K562 (cell line): Measurements from ENCODE around the gene MID1IP1. TPM values are rescaled to one million over a fixed set of nuclear protein-coding genes. Genes with fewer than 3 reads are reported as not detected.

Source experiments
- CREBBP ChIP-seq: IDR thresholded peaks from one replicate; pipeline ENCODE4 v1.6.1; 2012; ENCODE audit warnings: low read depth, mild to moderate bottlenecking, control low read depth, inconsistent platforms, low read length
- KAT7 ChIP-seq: sonication (generic); formaldehyde crosslinking; IDR thresholded peaks from 2 replicates; pipeline ENCODE4 v1.8.0; 2022; ENCODE audit warnings: missing genetic modification reagents, mild to moderate bottlenecking, borderline replicate concordance
- PHF21A ChIP-seq: fragments of 450-650 bp; IDR thresholded peaks from 2 replicates; pipeline ENCODE4 v1.6.1; 2017; ENCODE audit warnings: low read depth, borderline replicate concordance
- RBM17 ChIP-seq: fragments of 200-400 bp; formaldehyde crosslinking; IDR thresholded peaks from 2 replicates; pipeline ENCODE4 v1.6.1; 2017; ENCODE audit warnings: low read depth, mild to moderate bottlenecking, low read length, borderline replicate concordance
- SMARCA4 ChIP-seq: fragments of 450-650 bp; IDR thresholded peaks from 2 replicates; pipeline ENCODE4 v1.6.1; 2016
- ZNF175 ChIP-seq: fragments of 200-800 bp; sonication (Bioruptor generic); IDR thresholded peaks from 2 replicates; pipeline ENCODE4 v1.6.1; 2016; ENCODE audit warnings: low read depth, mild to moderate bottlenecking, missing genetic modification characterization, missing compliant biosample characterization
- polyA plus RNA-seq, 8 experiments: library from polyadenylated mRNA; depleted of rRNA in 4 of 8; stranded (reverse) in 5 of 8; unstranded in 3 of 8; fragments of >200 nt; fragmentation: Nextera tagmentation in 2 of 8; fragmentation: Illumina TruSeq in 1 of 8; extraction: Ambion mirVana in 2 of 8; extraction: Trizol in 1 of 8; gene quantifications; 2 replicates each; pipeline versions ENCODE4 v1.2.1 to v1.2.3, GENCODE V29; 2011 to 2014; ENCODE audit warnings: inconsistent platforms in 1 of 8, missing spikeins in 1 of 8
- total RNA-seq, 7 experiments: library from RNA; depleted of rRNA in 6 of 7; stranded (reverse); fragments of >200 nt in 6 of 7; fragmentation: Illumina TruSeq in 2 of 7; extraction: Trizol in 2 of 7; gene quantifications; 2 replicates each; pipeline versions ENCODE4 v1.2.1 to v1.2.3, GENCODE V29; 2011 to 2021; ENCODE audit warnings: low replicate concordance in 1 of 7
- TF ChIP-seq, protein P1 (sequence below): sonication (generic); formaldehyde crosslinking; IDR thresholded peaks from 2 replicates; pipeline ENCODE4 v1.8.0; 2022; ENCODE audit warnings: mild to moderate bottlenecking, missing genetic modification reagents
- TF ChIP-seq, protein P2 (sequence below): fragments of 450-650 bp; IDR thresholded peaks from 2 replicates; pipeline ENCODE4 v1.7.0; 2016; ENCODE audit warnings: borderline replicate concordance
- TF ChIP-seq, protein P3 (sequence below): sonication (generic); formaldehyde crosslinking; IDR thresholded peaks from 2 replicates; pipeline ENCODE4 v1.8.0; 2022; ENCODE audit warnings: mild to moderate bottlenecking, low read depth, missing genetic modification reagents
- TF ChIP-seq, protein P4 (sequence below): fragments of 450-650 bp; IDR thresholded peaks from 2 replicates; pipeline ENCODE4 v1.6.1; 2016; ENCODE audit warnings: low read depth, mild to moderate bottlenecking, moderate library complexity
- TF ChIP-seq, protein P5 (sequence below): fragments of 450-650 bp; IDR thresholded peaks from 2 replicates; pipeline ENCODE4 v1.6.1; 2016; ENCODE audit warnings: mild to moderate bottlenecking
- TF ChIP-seq, protein P6 (sequence below): sonication (generic); formaldehyde crosslinking; IDR thresholded peaks from 2 replicates; pipeline ENCODE4 v1.8.0; 2022; ENCODE audit warnings: mild to moderate bottlenecking, missing genetic modification reagents
- TF ChIP-seq, protein P7 (sequence below): IDR thresholded peaks from 2 replicates; pipeline ENCODE4 v1.6.1; 2014; ENCODE audit warnings: antibody characterized with exemption

MID1IP1 gene
- total and polyA plus RNA-seq, 9 of the 15 experiments (the other 6 are each of a cell fraction or from before 2014, with no cell fraction given) = 0.51 to 102 (median 27.5) TPM

DNA sequence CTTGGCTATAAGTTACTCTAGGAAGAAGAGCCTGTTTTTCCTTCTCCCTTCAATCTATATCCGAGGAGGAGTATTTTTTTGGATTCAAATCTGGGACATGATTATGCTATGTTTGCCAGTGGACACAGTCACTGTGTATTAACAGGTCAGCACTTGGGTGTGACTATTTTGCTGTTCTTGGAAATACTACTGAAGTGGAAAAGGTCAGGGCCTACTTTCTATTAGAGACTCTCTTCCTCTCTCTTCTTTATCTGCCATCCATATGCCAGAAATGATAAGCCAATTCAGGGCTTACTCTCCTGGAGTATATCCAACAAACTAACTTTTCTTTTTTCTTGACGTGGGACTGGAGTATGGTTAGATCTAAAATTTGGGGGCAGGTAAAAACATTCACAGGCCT is 40.5 kb downstream of the MID1IP1 start (continued):
- TF ChIP-seq ZNF175 (no peak), RBM17 (no peak), KAT7 (CRISPR knock-in tag) (no peak), CREBBP (no peak), SMARCA4 (peak; percentile 88), PHF21A (no peak)
- TF ChIP-seq, protein P1, sequence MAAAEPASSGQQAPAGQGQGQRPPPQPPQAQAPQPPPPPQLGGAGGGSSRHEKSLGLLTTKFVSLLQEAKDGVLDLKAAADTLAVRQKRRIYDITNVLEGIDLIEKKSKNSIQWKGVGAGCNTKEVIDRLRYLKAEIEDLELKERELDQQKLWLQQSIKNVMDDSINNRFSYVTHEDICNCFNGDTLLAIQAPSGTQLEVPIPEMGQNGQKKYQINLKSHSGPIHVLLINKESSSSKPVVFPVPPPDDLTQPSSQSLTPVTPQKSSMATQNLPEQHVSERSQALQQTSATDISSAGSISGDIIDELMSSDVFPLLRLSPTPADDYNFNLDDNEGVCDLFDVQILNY (CRISPR knock-in tag) = no peak
- TF ChIP-seq, protein P2, sequence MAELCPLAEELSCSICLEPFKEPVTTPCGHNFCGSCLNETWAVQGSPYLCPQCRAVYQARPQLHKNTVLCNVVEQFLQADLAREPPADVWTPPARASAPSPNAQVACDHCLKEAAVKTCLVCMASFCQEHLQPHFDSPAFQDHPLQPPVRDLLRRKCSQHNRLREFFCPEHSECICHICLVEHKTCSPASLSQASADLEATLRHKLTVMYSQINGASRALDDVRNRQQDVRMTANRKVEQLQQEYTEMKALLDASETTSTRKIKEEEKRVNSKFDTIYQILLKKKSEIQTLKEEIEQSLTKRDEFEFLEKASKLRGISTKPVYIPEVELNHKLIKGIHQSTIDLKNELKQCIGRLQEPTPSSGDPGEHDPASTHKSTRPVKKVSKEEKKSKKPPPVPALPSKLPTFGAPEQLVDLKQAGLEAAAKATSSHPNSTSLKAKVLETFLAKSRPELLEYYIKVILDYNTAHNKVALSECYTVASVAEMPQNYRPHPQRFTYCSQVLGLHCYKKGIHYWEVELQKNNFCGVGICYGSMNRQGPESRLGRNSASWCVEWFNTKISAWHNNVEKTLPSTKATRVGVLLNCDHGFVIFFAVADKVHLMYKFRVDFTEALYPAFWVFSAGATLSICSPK = no peak
- TF ChIP-seq, protein P3, sequence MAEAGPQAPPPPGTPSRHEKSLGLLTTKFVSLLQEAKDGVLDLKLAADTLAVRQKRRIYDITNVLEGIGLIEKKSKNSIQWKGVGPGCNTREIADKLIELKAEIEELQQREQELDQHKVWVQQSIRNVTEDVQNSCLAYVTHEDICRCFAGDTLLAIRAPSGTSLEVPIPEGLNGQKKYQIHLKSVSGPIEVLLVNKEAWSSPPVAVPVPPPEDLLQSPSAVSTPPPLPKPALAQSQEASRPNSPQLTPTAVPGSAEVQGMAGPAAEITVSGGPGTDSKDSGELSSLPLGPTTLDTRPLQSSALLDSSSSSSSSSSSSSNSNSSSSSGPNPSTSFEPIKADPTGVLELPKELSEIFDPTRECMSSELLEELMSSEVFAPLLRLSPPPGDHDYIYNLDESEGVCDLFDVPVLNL (CRISPR knock-in tag) = no peak
- TF ChIP-seq, protein P4, sequence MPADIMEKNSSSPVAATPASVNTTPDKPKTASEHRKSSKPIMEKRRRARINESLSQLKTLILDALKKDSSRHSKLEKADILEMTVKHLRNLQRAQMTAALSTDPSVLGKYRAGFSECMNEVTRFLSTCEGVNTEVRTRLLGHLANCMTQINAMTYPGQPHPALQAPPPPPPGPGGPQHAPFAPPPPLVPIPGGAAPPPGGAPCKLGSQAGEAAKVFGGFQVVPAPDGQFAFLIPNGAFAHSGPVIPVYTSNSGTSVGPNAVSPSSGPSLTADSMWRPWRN = no peak
- TF ChIP-seq, protein P5, sequence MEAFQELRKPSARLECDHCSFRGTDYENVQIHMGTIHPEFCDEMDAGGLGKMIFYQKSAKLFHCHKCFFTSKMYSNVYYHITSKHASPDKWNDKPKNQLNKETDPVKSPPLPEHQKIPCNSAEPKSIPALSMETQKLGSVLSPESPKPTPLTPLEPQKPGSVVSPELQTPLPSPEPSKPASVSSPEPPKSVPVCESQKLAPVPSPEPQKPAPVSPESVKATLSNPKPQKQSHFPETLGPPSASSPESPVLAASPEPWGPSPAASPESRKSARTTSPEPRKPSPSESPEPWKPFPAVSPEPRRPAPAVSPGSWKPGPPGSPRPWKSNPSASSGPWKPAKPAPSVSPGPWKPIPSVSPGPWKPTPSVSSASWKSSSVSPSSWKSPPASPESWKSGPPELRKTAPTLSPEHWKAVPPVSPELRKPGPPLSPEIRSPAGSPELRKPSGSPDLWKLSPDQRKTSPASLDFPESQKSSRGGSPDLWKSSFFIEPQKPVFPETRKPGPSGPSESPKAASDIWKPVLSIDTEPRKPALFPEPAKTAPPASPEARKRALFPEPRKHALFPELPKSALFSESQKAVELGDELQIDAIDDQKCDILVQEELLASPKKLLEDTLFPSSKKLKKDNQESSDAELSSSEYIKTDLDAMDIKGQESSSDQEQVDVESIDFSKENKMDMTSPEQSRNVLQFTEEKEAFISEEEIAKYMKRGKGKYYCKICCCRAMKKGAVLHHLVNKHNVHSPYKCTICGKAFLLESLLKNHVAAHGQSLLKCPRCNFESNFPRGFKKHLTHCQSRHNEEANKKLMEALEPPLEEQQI = no peak
- TF ChIP-seq, protein P6, sequence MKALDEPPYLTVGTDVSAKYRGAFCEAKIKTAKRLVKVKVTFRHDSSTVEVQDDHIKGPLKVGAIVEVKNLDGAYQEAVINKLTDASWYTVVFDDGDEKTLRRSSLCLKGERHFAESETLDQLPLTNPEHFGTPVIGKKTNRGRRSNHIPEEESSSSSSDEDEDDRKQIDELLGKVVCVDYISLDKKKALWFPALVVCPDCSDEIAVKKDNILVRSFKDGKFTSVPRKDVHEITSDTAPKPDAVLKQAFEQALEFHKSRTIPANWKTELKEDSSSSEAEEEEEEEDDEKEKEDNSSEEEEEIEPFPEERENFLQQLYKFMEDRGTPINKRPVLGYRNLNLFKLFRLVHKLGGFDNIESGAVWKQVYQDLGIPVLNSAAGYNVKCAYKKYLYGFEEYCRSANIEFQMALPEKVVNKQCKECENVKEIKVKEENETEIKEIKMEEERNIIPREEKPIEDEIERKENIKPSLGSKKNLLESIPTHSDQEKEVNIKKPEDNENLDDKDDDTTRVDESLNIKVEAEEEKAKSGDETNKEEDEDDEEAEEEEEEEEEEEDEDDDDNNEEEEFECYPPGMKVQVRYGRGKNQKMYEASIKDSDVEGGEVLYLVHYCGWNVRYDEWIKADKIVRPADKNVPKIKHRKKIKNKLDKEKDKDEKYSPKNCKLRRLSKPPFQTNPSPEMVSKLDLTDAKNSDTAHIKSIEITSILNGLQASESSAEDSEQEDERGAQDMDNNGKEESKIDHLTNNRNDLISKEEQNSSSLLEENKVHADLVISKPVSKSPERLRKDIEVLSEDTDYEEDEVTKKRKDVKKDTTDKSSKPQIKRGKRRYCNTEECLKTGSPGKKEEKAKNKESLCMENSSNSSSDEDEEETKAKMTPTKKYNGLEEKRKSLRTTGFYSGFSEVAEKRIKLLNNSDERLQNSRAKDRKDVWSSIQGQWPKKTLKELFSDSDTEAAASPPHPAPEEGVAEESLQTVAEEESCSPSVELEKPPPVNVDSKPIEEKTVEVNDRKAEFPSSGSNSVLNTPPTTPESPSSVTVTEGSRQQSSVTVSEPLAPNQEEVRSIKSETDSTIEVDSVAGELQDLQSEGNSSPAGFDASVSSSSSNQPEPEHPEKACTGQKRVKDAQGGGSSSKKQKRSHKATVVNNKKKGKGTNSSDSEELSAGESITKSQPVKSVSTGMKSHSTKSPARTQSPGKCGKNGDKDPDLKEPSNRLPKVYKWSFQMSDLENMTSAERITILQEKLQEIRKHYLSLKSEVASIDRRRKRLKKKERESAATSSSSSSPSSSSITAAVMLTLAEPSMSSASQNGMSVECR (CRISPR knock-in tag) = no peak
- TF ChIP-seq, protein P7, sequence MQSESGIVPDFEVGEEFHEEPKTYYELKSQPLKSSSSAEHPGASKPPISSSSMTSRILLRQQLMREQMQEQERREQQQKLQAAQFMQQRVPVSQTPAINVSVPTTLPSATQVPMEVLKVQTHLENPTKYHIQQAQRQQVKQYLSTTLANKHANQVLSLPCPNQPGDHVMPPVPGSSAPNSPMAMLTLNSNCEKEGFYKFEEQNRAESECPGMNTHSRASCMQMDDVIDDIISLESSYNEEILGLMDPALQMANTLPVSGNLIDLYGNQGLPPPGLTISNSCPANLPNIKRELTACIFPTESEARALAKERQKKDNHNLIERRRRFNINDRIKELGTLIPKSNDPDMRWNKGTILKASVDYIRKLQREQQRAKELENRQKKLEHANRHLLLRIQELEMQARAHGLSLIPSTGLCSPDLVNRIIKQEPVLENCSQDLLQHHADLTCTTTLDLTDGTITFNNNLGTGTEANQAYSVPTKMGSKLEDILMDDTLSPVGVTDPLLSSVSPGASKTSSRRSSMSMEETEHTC = no peak
